NCI-H510A (cell line): ENCODE measurements around the gene CLBA1.
A peak's percentile ranks its signal among the peaks of the same experiment; 100 is the strongest.

Experiments used
- DNase-seq: peaks from one replicate; lab custom pipeline; 2025; lab: John Stamatoyannopoulos, UW

The CLBA1 gene

DNA sequence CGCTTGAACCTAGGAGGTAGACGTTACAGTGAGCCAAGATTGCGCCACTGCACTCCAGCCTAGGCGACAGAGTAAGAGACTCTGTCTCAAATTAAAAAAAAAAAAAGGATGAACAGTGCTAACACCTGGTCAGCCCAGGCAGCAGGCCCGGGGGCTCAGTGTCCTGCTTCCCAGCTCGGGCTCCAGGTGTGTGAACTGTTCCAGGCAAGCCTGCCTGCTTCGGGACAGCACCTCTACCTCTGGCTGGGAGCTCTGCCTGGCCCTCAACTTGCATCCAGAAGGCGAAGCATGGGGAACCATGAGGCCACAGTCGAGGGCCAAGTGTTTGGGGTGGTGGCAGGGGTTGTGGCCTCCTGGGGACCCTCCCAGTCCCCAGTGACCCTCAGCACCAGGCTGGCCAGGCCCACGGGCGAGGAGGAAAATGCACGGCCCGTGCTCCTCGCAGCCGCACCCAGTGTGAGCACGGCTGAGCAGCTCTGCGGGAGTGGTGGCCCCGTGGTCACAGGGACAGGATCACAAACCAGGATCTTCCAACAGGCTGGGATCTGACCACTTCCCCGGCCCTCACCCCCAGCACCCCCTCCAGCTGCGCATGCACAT lies 19.8 kb downstream of the CLBA1 start:
- no peak for DNase-seq

GRCh38 chr14:105005929-105006830 lies 20.6 kb downstream of the CLBA1 start:
- DNase-seq = no peak

GRCh38 chr14:105006831-105007592 lies 21.4 kb downstream of the CLBA1 start:
- no peak for DNase-seq

- no peak for DNase-seq
Observed at GRCh38 chr14:105007593-105008264, 22.1 kb downstream of the CLBA1 start.

DNA sequence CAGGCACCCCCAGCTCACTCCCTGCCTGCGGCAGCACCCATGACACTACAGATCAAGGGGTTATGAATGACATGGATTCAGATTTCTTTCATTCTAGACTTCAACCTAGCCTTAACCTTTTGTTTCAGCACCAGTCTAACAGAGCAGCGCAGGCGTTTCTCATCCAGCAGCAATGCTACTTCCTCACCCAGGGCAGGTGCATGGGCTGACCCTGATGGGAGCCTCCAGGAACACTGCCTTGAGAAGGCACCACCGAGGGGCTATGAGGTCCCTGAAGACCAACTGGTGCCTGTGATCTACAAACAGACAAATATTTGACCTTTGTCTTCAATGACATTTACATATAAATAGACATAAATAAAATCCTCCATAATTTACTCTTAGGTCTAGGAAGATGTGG lies 24.5 kb downstream of the CLBA1 start:
- DNase-seq = no peak

- DNase-seq = no peak
Observed at GRCh38 chr14:105010891-105011291, 25.3 kb downstream of the CLBA1 start.

DNA sequence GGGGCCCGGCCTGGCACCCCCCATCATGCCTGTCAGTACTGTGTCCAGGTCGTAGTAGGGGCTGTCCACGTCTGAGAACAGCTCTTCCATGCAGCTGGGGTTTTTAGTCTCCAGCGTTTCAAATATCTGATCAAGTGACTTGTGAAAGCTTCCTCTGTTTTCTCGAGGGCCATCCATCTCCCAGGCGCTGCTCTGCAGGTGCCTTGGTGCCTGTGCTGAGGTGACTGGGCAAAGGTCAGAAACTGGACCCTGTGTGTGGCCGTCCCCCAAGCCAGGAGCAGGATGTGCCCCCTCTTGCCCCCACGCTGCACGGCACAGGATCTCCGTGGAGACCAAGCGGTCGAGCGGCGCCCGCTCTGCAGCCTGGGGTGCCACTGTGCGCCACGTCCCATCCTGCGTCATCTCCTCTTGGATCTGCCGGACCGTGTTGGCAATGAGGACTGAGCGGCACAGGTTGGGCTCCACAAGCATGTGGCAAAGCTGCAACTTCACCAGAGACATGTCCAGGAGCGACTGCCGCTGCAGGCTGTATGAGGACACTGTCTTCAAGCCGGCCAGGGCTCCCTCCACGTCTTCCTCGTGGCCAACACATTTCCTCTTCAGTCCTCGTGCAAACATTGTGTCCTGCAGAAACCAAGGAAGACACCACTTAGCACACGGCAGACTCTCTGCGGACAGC lies 25.9 kb downstream of the CLBA1 start:
- DNase-seq = no peak

DNA sequence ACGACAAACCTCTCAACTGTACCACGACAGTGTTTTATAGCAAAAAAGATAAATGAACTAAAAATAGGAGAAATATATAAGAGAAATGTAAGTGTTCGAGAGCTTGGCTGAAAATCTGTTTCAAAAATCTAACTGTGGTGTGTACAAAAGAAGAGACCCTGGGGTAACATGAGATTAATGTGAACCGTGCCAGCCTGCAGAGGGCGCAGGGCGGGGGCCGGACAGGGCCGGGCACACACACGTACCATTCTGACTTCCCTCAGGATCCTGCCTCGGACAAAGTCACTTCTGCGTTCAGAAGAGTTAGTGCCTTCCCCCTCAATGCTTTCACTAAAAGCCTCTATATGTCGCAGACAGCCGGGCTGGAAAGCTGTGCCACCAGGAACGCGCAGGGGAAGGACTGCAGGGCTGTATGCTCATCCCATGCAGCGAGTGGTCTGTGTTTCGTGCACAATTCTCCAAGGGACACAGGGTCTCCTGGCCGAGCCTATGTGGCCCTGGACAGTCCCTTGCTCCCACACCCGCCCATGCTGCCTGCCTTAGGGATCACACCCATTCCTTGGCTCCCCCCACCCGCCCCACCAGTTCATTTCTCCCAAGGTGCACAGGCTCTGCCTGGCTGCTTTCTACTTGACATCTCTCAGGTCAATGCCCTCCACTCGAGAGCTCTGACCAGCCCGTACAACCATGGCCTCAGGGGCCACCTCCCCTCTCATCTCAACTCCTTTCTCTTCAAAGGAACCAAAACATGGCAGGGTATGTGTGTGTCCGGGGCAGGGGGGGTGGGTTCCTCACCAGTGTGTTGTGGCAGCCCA lies 26.8 kb downstream of the CLBA1 start:
- DNase-seq = no peak

DNA sequence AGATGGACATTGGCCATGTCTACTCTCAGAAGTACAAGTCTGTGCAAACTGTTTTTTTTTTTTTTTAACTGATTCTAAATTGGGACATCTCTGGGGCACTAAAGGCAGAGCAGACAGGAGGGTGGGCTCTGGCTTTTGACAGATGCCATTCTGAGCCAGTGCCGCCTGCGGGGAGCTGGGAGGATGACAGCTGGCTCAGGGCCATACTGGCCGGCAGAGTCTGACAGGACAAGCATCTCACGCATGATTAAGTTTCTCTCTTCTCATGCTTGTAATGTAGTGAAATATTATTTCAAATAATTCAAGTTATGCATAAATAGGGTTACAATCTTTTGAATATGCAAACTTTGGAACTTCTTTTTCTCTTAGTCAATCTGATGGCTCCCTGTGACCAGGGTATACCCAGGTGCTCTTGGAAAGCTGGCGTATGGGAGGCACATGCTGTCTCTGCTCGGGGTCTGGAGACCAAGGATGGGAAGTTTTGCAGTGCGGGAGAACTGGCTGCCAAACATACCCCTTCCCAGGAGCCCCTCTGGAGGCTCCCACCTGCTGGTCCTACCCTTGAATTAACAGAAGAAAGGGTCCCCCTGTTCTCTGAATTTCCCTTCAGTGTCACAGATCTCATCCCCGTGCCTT lies 27.7 kb downstream of the CLBA1 start:
- DNase-seq = no peak

- no peak for DNase-seq
Observed at GRCh38 chr14:105014032-105014431, 28.4 kb downstream of the CLBA1 start.

- DNase-seq = no peak
Observed at GRCh38 chr14:105014631-105015030, 29.0 kb downstream of the CLBA1 start.

GRCh38 chr14:105015242-105015641 lies 29.7 kb downstream of the CLBA1 start:
- DNase-seq = no peak

- DNase-seq = no peak
Observed at GRCh38 chr14:105015905-105016304, 30.3 kb downstream of the CLBA1 start.

- DNase-seq = no peak
Observed at GRCh38 chr14:105018414-105018813, 32.8 kb downstream of the CLBA1 start.

- no peak for DNase-seq
Observed at GRCh38 chr14:105019861-105020814, 34.5 kb downstream of the CLBA1 start.

DNA sequence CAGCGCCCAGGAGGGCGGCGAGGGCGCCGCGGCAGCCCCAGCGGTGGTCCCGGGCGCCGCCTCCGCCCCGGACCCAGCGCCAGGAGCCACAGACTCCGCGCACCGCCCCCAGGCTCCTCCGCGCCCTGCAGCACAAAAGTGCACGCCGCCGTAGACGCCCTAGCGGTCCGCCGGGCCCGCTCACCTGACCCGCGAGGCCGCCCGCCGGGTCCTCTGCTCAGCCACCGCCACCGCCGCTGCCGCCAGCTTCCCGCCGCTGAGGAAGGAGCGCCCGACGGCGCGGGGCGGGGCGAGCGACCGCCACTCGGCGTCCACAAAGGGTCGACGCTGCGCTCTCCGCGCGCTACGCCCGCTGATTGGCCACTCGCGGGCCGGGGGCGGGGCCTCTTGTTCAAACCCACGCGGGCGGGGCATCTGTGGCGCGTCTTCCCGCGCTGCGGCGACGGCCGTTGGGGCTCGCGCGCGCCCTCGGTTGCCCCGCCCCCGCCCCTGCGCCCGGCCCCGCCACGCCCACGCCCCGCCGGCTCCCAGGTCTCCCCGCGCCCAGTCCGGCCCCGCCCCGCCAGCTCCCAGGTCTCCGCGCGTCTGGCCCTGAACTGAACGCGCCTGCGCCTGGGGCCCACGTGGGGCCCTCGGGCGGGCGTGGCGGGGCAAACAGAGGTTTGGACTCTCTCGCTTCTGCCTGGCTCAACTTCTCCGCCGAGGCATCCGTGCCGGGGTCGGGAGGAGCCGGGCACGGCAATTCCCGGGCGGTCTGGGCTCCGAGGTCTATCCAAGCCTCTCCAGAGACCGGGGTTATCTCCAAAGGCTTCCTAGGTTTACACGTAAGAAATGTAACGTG lies 35.4 kb downstream of the CLBA1 start, which contains the start of gene CDCA4:
Gene CDCA4 (minus strand): TSS at position 269 of the 841 bp plus-strand sequence. CDS start 9,154 bp downstream, outside the sequence.
- peak; percentile 98 for DNase-seq

GRCh38 chr14:105021656-105022275 lies 36.2 kb downstream of the CLBA1 start:
- DNase-seq = peak; percentile 47

GRCh38 chr14:105022276-105022670 lies 36.7 kb downstream of the CLBA1 start:
- no peak for DNase-seq
